HG03520 (cell line): ENCODE measurements around the gene B4GALT1.
"Not testable (repeated sequence)": the region's sequence is repeated elsewhere in the genome, so short reads cannot be mapped to it uniquely, and the experiment has no call there.

Experiments used
- ATAC-seq: cut with Tn5 transposase; IDR thresholded peaks from one replicate; pipeline ENCODE4 v1.9.1; 2021; ENCODE audit warnings: mild to moderate bottlenecking, moderate library complexity; ENCODE audit not compliant: unreplicated experiment

Gene B4GALT1

GRCh38 chr9:33185406-33185805, 18.3 kb upstream of the B4GALT1 start:
- ATAC-seq = no peak

DNA sequence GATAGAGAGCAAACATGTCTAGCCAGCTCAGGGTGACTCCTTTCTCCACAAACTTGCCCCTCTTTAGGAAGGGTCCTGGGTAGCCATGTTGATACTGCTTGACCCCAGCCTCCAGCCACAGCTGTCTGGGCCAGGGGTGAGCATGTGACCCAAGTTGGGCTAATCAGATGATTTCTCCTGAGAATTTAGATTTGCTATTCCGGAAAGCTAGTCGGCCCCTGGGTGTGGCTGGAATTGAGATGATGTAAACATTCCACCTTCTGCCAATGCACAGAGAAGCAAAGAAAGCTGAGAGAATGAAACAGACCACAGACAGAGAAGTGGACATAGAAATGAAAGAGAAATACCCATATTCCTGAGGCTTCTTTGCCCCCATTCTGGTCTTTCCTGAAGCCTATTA, 17.8 kb upstream of the B4GALT1 start:
- ATAC-seq = no peak

DNA sequence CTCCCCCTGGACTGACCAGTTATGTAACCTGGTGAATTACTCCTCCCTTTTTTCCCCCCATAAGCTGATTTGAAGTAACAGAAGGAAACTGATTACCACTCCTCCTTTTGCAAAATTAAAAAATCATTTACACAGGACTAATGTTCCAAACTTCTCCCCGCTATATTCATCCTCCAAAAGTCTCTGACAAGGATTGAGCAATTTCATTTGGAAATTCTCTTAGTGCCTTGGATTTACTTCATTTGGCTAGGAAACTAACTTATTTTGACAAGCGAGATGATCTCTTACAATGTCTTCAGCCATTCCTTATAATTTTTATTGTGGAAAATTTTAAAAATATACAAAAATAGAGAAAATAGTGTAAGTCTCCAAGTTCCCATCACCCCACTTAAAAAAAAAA, 15.4 kb upstream of the B4GALT1 start:
- no peak for ATAC-seq

DNA sequence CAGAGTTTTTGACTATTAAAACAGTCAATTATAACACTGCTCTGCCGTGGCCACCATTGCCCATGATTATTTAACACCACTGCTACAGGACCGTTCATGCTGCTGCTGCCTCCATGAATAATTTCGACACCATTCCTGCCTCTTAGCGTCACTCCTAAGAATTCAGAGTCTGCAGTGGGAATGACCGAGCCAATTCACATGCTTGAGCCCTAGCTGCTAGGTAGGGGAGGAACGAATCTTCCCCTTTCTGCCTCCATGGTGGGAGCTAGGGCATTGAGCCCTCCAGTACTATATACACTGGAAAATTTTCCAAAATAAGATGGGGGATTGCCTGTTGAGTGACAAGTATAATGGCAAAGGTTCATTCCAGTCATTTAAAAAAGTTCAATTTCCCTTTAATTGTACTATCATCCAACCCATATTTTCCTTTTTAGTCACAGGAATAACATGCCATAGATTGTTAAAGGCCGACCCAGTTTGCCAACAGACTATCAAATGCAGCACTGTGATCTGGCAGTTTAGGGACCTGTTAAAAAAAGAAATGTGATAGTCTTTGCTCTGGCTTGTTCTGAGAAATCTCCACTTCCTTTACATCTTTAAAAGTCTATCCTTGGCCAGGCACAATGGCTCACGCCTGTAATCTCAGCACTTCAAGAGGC, 13.5 kb upstream of the B4GALT1 start:
- no peak for ATAC-seq

GRCh38 chr9:33178972-33179697, 12.0 kb upstream of the B4GALT1 start:
- ATAC-seq = no peak

DNA sequence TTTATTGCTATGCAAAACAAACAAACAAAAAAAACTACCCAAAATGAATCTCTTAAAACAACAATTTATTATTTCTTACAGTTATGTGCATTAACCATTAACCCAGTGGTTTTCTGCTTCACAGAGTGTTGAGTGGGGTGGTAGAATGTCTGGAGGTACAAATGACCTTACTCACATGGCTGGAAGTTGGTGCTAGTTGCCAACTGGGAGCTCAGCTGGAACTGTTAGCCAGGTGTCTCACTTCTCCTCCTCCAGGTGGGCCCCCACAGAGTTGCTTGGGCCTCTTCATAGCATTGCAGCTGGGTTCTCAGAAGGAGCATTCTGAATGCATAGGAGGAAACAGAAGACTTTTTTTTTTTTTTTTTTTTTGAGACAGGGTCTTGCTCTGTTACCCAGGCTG, 10.5 kb upstream of the B4GALT1 start:
- ATAC-seq = no peak

DNA sequence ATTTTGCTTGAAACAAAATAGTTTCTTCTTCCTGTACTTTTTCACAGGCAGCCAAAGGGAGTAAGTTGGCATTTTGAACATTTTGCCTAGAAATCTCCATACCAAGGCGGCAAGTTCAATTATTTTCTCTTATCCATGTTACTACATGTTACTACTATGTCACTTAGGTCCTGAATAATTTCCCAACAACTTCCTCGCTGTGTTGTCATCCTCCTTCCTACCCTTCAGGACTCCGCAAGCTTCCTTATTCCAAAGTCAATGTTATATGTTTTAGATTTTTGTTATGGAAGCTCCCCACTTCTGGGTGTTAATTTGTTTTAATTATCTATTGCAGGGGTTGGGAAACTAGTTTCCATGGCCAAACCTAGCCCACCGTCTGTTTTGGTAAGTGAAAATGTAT, 9.9 kb upstream of the B4GALT1 start:
- no peak for ATAC-seq

DNA sequence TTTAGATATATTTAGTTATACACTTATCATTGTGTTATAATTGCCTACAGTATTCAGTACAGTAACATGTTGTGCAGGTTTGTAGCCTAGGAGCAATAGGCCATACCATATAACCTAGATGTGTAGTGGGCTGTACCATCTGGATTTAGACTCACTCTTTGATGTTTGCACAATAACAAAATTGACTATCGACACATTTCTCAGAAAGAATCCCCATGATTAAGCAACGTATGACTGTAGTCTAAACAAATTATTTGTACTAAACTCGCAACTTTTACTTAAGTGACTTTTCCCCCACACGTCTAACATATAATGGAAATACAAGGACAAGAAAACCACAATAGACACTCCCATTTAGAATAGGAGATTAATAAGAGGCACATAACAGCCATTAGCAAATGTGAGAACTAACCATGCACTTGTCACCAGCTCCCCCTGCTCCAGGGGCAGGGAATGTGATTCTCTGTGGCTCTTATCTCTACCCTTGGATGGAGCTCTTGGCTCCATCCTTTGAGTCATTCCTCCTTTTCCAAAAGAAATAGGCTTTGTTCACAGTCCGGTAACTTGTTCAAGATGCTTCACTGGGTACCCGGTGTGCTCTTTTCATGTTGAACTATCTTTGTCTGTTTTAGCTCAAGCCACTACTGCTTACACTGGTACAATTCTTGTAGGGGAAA, 8.7 kb upstream of the B4GALT1 start:
- no peak for ATAC-seq

GRCh38 chr9:33172256-33173238, 5.4 kb upstream of the B4GALT1 start:
- ATAC-seq = no peak

DNA sequence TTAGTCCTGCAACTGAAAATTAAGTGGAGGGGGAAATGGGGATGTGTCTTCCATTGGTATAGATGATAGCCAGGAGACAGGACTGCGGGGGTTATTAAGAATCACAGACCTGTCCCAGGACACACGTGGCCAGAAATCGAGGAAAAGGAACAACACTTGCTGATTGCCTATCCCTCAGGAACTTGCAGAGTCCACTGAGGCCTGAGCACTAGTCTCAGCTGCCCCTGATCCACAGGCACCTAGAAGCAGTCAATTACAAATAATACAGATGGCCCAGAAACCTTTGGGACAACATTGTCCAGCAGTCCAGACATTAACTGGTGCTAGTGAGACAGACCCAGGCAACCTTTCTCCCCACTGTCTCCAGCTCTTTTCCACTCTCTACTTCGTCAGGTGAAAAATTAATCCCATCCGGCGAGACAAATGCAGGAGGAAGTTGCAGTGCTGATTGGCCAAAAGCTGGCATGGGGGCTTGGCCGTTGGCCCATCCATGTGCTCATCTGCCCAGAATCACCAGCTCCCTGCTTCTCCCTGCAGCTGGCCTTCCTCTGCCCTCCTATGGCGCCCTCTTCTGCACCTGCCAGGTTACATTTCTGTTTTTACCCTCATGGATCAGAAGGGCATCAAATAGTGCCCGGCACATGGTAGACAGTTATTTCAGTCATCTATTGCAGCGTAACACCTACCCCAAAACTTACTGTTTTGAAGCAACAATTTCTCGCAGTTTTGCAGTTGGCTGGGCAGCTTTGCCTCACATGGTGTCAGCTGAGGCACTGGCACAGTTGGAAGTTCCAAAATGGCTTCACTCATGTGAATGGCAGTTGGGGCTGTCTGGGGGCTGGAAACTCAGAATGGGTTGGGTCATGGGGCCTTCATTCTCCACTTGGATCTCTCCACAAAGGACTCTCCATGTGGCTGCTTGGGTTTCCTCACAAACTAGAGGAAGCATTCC, 3.6 kb upstream of the B4GALT1 start:
- ATAC-seq = no peak

GRCh38 chr9:33168941-33169544, 1.9 kb upstream of the B4GALT1 start:
- ATAC-seq = no peak

DNA sequence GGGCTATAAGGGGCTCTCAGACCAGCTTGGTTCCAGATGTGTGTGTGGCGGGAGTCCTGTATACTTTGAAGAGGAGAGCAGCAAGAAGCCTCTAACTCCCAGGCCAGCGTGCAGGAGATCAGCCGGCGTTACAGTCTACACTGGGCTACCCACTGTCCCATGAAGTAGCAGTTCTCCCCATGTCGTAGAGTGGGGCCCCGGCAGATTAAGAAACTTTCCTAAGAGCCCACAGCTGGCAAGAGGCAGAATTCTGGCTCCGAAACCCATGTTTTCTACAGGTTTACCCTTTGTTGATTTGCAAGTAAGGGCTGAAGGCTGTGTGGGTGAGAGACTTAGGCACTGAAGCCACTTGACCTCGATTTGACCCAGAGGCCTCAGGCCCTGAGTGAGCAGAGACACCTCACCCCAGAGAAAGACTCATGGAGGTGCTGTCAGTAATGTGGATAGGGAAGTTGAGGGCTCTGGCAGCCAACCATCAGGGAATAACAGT, 881 bp upstream of the B4GALT1 start:
- no peak for ATAC-seq

- peak; percentile 2 for ATAC-seq
Measured at GRCh38 chr9:33166231-33167083, 679 bp downstream of the B4GALT1 start.

DNA sequence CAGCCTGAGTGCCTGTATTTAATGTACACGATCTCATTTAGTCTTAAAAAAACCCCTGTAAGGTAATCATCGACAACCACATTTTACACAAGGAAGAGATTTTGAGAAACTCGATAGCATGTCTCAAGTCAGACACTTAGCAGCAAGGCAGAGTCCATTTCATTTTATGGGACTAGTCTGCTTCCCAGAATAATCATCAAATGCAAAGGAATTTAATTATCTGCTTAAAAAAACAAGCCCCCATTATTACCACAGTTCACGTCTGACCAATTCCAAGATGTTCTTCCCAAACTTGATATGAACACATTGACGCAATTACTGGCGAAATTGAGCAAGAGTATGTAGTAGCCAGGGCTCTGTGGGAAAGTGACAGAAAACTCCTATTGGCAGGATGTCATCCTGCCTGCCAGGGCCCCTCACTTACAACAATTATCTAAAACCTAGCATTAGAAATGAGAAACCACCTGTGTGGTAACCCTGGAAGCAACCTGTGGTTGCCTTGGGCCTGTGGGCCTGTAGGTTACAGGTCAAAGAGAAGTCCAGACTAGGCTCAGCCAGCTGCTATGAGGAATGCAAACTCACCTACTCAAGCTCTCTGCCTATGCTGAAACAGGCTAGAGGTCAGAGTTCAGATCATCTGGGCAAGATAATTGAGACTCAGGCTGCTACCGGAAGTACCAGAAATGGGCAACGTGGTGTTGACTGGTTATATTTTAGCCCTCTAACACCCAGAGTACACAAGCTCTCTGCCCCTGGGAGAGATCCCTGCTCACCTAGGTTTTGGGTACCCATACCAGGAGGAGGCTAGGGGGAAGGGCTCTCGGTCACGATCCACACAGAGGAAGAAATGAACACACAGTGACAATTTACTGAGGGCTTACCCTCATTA, 1.6 kb downstream of the B4GALT1 start:
- peak; percentile 18 for ATAC-seq

DNA sequence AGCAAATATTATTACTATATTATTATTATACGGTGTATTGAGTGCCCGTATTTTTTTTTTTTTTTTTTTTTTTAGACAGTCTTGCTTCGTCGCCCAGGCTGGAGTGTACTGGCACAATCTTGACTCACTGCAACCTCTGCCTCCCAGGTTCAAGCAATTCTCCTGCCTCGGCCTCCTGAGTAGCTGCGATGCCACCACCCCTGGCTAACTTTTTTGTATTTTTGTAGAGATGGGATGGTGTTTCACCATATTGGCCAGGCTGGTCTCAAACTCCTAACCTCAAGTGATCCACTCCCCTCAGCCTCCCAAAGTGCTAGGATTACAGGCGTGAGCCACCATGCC, 2.2 kb downstream of the B4GALT1 start:
- ATAC-seq = not testable (repeated sequence)

DNA sequence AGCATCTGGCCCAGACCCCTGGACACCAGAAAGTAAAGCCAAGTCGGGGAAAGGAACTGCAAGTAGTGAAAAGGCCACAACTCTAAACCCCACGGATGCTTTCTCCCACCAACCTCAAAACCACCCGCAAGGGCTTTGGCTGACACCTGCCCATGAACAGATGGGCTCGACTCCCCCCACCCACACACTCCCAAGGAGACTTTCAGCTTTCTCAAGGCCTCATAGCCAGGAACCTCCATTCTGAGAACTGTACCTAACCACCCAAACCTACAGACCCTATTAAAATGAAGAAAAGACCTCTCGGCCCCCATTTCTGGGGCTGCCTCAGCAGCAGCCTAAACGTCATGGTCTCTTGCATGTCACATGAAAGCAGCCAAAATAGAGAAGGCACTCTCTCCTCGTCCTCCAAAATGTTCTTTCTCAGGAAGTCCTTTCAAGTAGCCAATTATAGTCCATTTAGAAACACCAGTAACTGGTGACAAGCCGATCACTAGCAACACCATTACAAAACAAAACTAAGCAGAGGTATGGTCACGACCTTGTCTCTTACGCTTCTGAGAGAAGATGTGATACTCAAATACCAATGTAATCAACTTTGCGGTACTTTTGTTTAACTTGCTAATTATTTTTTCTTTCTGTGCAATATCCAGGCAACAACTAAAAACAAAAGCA, 2.9 kb downstream of the B4GALT1 start:
- peak; percentile 29 for ATAC-seq
